GM12878 (cell line): Measurements from ENCODE around the gene ADARB1. TPM values are rescaled to one million over a fixed set of nuclear protein-coding genes. Genes with fewer than 3 reads are reported as not detected.

Source experiments
- ASH2L ChIP-seq: fragments of 300-600, 200-600 bp; sonication (generic); IDR thresholded peaks from 2 replicates; pipeline ENCODE4 v1.6.1; 2017; ENCODE audit warnings: low read depth, mild to moderate bottlenecking, borderline replicate concordance
- BACH1 ChIP-seq: fragments of 450-650 bp; IDR thresholded peaks from 2 replicates; pipeline ENCODE4 v1.6.1; 2017; ENCODE audit warnings: mild to moderate bottlenecking, borderline replicate concordance
- CREB1 ChIP-seq: IDR thresholded peaks from 2 replicates; pipeline ENCODE4 v1.6.1; 2012; ENCODE audit warnings: low read depth, mild to moderate bottlenecking, inconsistent platforms
- CUX1 ChIP-seq: IDR thresholded peaks from 2 replicates; pipeline ENCODE4 v1.6.1; 2012; ENCODE audit warnings: improper control_type of control experiment, low read depth, low read length; ENCODE audit not compliant: insufficient replicate concordance
- ESRRA ChIP-seq: IDR thresholded peaks from 2 replicates; pipeline ENCODE4 v1.6.1; 2012; ENCODE audit warnings: mild to moderate bottlenecking, low read length, improper control_type of control experiment
- MXI1 ChIP-seq: fragments of 150-350 bp; IDR thresholded peaks from 2 replicates; pipeline ENCODE4 v1.6.1; 2011; ENCODE audit warnings: low read depth, mild to moderate bottlenecking, inconsistent platforms, low read length, improper control_type of control experiment
- MYC ChIP-seq: IDR thresholded peaks from 2 replicates; pipeline ENCODE4 v1.6.1; 2011; ENCODE audit warnings: mild to moderate bottlenecking, low read length, moderate library complexity, inconsistent platforms; ENCODE audit not compliant: insufficient read depth, insufficient replicate concordance, insufficient read length, severe bottlenecking
- NFYA ChIP-seq: IDR thresholded peaks from 2 replicates; pipeline ENCODE4 v1.6.1; 2011; ENCODE audit warnings: low read depth, mild to moderate bottlenecking, low read length, improper control_type of control experiment, borderline replicate concordance
- NRF1 ChIP-seq: conservative IDR thresholded peaks from 2 replicates; pipeline ENCODE4 v1.6.1; 2011; ENCODE audit warnings: mild to moderate bottlenecking, low read depth, low read length, improper control_type of control experiment
- POLR2AphosphoS5 ChIP-seq: IDR thresholded peaks from 2 replicates; pipeline ENCODE4 v1.6.1; 2011; ENCODE audit warnings: mild to moderate bottlenecking, low read length, inconsistent platforms
- POU2F2 ChIP-seq: IDR thresholded peaks from 3 replicates; pipeline ENCODE4 v1.6.1; 2011; ENCODE audit warnings: low read depth, mild to moderate bottlenecking, low read length, borderline replicate concordance
- RBBP5 ChIP-seq: fragments of 200-600 bp; sonication (generic); conservative IDR thresholded peaks from 2 replicates; pipeline ENCODE4 v1.6.1; 2016
- REST ChIP-seq: IDR thresholded peaks from 2 replicates; pipeline ENCODE4 v1.6.1; 2012; ENCODE audit warnings: mild to moderate bottlenecking, low read depth, low read length
- STAT1 ChIP-seq: fragments of 450-650 bp; conservative IDR thresholded peaks from 2 replicates; pipeline ENCODE4 v1.6.1; 2014; ENCODE audit warnings: antibody characterized with exemption, mild to moderate bottlenecking
- TCF7 ChIP-seq: IDR thresholded peaks from 2 replicates; pipeline ENCODE4 v1.6.1; 2014; ENCODE audit warnings: antibody characterized with exemption, borderline replicate concordance
- ZBED1 ChIP-seq: IDR thresholded peaks from 2 replicates; pipeline ENCODE4 v1.6.1; 2016; ENCODE audit warnings: borderline replicate concordance
- ZBTB33 ChIP-seq: fragments of 450-650 bp; IDR thresholded peaks from 2 replicates; pipeline ENCODE4 v1.6.1; 2017; ENCODE audit warnings: mild to moderate bottlenecking
- ZZZ3 ChIP-seq: IDR thresholded peaks from 2 replicates; pipeline ENCODE4 v1.6.1; 2011; ENCODE audit warnings: low read depth; ENCODE audit not compliant: control insufficient read depth, insufficient read length
- polyA plus RNA-seq, 11 experiments: library from polyadenylated mRNA; depleted of rRNA in 4 of 11; unstranded in 6 of 11; stranded (reverse) in 5 of 11; fragments of >200 nt; fragmentation: Nextera tagmentation in 4 of 11; fragmentation: Illumina TruSeq in 1 of 11; extraction: Ambion mirVana in 4 of 11; extraction: Trizol in 1 of 11; gene quantifications; 1 replicate in 1 of 11; 2 replicates in 10 of 11; pipeline versions ENCODE4 v1.2.1 to v1.2.3, GENCODE V29; 2011 to 2016; ENCODE audit warnings: inconsistent platforms in 2 of 11, missing spikeins in 2 of 11, low read depth in 1 of 11
- total RNA-seq, 4 experiments: library from RNA; depleted of rRNA in 3 of 4; stranded (reverse); fragments of >200 nt in 3 of 4; fragmentation: Illumina TruSeq in 1 of 4; extraction: Trizol in 1 of 4; gene quantifications; 2 replicates each; pipeline versions ENCODE4 v1.2.1 to v1.2.3, GENCODE V29; 2013 to 2021

ADARB1 gene
- total and polyA plus RNA-seq, 10 of the 15 experiments (the other 5 are each of a cell fraction or from before 2014, with no cell fraction given) = 5.7 to 61.7 (median 25.3) TPM

GRCh38 chr21:45108808-45109781, 34.7 kb downstream of the ADARB1 start (continued):
- TF ChIP-seq CREB1 = no peak
- TF ChIP-seq TCF7 = no peak
- no peak for TF ChIP-seq MYC
- TF ChIP-seq MXI1 = no peak
- no peak for TF ChIP-seq RBBP5
- no peak for TF ChIP-seq POLR2AphosphoS5
- no peak for TF ChIP-seq ZZZ3
- no peak for TF ChIP-seq ZBED1
- no peak for TF ChIP-seq NRF1
- TF ChIP-seq BACH1 = no peak
- no peak for TF ChIP-seq CUX1
- no peak for TF ChIP-seq ASH2L
- TF ChIP-seq ESRRA = no peak
- no peak for TF ChIP-seq STAT1
- TF ChIP-seq REST = no peak
- peak; percentile 84 for TF ChIP-seq ZBTB33
- TF ChIP-seq NFYA = no peak
- TF ChIP-seq POU2F2 = no peak
